HG03432 (cell line): ENCODE data around the gene ARHGEF33.

Experiments used
- ATAC-seq: cut with Tn5 transposase; IDR thresholded peaks from one replicate; pipeline ENCODE4 v1.9.1; 2021; ENCODE audit warnings: mild to moderate bottlenecking, moderate library complexity; ENCODE audit not compliant: unreplicated experiment

ARHGEF33 gene

DNA sequence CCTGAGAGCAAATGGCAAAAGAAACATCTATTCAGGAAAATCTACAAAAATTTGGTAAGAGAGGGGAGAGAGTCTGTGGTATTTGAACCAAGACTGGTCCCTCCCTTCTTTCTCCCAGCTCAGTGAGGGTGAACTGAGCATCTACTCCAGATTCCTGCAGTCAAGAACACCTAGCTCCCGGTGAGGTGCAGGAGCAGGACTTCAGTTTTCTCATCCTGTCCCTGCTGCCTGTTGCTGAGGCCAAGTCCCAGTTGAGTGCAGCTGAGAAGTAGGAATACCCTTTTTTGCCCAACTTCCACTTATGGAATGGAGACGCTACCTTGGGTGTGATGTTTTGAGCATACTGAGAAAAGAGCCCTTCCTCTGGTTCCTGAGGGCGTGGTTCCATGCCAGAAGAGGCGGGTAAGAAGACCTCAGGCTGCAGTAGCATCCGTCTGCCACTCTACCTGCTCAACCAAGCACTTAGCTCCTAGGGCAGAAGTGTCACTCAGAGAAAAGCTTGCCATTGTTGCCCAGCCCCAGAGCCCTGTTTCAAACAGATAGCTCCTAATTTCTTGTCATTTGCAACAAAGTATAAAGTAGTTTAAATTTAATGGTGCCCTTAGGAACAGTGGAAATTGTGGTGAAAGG is 118.3 kb downstream of the ARHGEF33 start:
- no peak for ATAC-seq

DNA sequence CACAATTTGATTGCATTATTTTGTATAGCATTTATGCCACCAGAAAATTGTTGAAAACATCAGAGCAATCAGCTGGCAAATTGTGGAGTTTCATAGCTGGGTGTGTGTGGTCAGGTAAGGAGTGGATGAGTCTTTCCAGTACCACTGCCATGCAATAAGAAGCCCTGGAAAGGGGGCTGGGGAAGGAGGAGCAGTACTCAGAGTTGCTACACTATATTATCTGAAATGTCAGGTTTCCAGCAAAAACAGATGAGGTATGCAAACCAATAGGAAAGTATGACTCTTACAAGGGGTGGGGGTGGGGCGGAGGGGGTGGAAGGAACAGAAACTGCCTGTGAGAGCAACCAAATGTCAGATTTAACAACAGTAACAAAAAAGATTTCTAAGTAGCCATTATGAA is 119.0 kb downstream of the ARHGEF33 start:
- no peak for ATAC-seq

DNA sequence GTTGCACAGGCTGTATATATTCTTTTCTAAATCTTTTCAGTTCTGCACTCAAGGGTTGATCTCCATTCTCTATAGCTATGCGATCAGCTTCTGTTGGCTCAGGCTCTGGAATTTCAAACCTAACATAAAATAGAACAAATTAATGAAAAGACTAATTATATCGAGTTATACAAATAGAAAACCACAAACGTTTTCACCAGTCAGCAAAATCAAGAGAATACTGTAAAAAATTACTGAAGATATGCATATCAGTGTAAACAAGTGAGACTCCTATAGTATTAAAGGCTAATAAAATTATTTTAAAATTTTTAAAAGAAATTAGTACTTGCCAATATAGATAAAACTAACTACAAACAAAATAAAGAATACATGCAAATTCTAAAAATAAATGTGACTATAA is 124.2 kb downstream of the ARHGEF33 start:
- ATAC-seq, result no peak

DNA sequence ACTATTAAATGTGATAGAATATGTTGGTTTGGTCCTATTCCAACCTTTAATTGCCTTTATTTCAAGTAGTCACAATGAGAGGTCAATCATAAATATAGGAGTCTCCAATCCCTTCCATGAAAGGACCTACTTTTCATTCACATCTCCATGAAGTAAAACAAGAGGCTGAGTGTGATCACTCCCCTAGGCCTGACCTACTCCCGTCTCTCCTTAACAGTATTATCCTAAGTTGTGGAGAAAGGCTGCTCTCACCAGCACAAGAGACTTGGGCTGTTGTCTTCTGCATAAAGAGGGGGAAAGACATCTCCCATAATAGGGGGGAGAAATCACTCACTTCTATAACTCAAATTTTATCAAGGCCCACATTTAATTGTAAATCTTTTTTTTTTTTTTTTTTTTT is 125.7 kb downstream of the ARHGEF33 start:
- no peak for ATAC-seq

DNA sequence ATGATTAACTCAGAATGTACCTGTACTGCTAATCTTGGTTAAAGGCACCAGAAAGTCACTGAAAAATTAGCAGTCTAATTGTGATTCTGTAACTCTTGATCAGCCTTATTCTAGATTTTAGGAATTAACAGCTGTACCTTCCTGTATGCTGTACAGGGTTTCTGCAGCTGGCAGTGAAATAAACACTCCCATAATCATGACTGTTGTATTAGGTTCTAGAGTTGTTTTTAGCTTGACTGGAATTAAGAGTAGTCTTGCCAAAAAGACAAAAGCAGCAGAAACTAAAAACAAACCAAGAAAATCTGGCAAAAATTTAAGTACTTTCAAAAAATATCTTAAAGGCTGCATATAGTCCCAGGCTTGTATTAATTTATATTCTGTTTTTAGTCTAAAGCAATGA is 127.7 kb downstream of the ARHGEF33 start:
- ATAC-seq, result no peak

DNA sequence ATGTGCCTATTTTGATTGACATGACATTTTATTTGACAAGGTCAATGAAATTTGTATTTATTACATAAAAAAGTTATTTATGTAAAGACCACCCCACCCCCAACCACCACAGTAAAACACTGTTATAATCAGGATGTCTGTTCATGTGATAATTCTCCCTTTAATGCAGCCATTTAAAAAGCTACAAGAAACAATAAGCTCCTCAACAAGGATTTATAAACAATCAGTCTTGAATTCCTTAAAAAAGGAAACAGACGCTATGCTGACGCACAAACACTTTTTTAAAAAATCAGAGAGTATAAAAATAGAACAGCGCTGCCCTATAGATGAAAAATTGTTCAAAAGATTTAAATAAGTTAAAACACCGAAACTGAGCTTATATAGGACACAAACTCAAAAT is 129.0 kb downstream of the ARHGEF33 start:
- no peak for ATAC-seq

DNA sequence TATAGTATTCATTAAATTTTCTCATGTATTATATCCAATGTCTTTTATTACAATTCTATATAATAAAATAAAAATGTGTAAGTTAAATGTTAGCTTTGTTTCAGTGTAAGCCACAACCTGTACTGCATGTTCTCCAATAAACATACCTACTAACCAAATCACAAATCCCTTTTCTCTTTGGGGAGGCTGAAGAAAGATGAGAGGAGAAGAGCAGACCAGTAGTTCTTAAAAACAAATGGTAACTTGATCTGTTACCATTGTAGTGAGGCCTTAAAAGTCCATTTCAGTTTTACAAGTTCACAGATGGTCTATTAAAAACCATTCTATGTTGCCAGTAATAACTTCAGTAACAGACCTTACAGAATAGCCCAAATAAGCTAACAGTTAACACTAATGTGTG is 130.7 kb downstream of the ARHGEF33 start:
- ATAC-seq, result no peak

DNA sequence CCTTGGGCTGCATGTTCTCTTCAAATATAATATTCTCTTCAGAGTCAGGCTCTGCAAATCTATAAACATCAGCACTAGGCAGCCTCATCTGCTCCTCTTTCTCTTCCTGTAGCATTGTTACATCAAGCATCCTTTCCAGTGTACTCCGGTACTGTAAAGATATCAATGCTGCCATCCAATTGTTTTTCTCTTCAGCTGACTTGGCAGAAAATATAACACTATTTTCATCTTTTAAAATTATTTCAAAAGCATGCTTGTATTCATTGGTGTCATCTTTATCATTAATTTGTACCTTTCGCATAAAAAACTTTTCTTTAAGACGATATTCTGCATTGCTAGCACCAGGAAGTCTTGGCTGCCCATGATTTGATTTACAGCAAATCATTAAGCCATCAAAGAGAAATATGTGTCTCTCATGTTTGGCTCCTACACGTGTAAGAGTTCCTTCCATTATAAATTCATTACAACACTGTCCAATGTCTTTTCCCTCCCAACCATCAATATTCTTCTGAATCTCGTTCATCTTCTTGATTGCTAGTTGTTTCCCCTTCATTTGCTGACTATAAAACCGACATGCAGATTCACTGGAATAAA is 133.1 kb downstream of the ARHGEF33 start:
- ATAC-seq, result no peak

DNA sequence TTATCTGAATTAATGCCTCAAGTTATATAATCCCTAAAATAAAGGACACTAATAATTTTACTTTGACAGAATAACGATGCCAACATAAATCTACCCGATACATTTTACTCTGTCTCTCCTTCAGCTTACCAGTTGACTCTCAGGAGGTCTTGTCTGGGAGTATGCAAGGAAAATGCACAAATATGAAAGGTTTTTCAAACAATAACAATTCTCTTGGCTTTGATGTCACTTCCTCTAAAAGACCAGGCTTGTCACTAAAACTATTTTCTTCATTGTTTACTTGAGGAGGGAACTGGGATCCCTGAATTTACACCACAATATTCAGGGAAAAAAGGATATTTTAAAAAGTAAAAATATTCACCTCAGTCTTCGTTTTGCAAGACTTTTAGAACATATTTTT is 134.0 kb downstream of the ARHGEF33 start:
- no peak for ATAC-seq

DNA sequence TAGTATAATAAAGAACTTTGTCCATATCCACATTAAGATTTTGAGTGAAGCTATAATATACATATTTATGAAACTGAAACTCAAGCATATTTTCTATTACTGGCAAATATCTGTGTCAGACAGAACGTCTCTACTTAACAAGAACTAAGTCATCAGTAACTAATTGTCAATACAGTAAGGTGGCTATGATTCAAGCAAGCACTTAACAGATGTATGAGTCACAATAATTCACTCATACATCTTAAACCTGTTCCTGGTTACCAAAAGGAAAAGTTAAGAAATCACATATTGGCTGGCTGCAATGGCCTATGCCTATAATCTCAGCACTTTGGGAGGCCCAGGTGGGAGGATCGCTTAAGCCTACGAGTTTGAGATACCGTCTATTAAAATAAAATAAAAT is 135.2 kb downstream of the ARHGEF33 start:
- ATAC-seq, result no peak
